NCI-H2196 treated with DMSO at 0.1 percent for 48 hours (cell line): ENCODE data around the gene DLGAP5.

Experiments
- DNase-seq: peaks from one replicate; lab custom pipeline; 2025; ENCODE audit not compliant: unreplicated experiment; lab: John Stamatoyannopoulos, UW

DLGAP5 gene

DNA sequence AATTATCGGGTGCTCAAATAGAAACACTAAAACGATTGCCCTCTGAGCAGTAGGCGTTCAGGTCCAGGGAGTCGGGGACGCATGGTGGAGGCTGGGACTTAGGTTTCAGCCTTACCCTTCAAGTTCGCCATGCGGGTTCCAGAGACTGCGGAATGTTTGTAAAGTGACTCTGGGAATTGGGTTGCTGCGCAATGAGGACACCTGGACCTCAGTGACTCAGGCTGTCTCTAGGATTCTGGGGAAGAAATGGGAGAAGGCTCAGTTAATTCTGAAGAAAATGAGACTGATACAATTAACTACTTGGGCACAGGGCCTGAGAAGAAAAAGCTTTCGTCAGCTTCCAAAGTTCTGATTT lies 61.2 kb downstream of the DLGAP5 start:
- DNase-seq, result no peak

DNA sequence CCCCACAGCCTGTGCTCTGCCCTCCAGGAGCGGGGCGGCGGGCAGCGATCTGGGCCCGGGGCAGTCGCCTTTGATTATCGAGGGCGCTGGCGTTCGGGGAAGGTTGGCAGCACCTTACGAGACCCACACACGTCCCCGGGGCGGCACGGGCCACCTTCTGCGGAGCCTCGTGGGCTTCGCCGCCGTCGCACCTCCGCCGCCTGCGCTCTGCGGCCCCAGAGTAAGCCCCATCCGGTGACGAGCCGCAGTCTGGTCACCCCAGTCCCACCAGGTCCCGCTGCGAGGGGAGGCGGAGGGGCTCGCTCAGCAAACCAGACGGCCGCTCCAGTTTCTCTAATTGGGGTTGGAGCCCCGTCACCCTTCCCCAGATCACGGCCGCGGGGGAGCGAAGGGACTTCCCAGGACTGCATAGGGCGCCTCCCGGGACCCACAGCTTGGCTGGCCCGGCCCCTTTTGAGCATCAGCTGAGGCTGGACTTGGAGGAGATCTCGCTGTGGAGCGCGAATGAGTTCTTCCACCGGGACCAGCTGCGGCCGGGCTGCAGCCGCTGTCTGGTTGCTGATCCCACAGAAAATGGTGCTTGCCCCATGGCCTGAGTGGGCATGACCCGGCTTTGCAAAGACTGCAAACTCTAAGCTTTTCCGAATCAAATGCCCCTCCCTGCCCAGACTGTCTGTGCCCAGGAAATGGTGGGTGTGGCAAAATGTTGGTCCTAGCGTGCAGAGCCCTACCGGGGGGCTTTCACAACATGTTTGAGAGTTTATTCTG lies 61.8 kb downstream of the DLGAP5 start:
- no peak for DNase-seq

DNA sequence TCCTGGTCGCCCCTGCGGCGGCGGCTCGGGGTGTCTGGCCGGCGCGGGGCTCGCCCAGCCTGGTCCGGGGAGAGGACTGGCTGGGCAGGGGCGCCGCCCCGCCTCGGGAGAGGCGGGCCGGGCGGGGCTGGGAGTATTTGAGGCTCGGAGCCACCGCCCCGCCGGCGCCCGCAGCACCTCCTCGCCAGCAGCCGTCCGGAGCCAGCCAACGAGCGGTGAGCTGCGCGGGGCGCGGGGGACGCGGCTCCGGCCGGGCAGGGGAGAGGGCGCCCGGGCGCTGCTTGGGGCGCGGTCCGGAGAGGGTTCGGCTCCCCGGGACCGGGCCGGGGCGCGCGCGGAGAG lies 62.3 kb downstream of the DLGAP5 start, which contains the start of gene LGALS3:
Gene LGALS3 (plus strand): TSS at position 167 of the 342 bp plus-strand sequence. CDS start 8,122 bp downstream, outside the sequence.
- no peak for DNase-seq

DNA sequence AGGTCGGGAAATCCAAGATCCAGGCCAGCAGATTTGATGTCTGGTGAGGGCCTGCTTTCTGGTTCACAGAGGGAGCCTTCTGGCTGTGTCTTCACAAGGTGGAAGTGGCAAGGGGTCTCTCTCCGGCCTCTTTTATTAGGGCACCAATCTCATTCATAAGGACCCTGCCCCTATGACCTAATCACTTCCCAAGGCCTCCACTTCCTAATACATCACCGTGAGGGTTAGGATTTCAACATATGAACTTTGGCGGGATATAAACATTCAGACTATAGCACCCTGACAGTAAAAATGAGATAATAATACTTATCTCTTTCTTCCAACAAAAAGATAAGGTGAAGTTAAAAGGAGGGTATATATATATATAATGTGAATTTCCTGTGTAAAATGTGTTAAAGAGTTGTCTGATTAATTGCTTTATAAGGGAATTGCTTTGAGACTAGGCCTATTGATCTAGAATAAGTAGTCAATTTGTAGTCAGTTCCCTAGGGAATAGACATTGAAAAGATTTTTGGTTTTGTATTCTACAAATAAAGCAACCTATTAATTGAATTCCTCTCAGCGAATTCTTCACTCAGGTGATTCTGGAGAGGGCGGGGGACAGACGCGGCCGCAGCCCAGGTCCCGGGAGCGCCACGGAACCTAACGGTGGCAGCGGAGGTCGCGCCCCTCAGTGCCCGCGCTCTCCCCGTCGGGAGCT lies 62.8 kb downstream of the DLGAP5 start:
- DNase-seq, result no peak

DNA sequence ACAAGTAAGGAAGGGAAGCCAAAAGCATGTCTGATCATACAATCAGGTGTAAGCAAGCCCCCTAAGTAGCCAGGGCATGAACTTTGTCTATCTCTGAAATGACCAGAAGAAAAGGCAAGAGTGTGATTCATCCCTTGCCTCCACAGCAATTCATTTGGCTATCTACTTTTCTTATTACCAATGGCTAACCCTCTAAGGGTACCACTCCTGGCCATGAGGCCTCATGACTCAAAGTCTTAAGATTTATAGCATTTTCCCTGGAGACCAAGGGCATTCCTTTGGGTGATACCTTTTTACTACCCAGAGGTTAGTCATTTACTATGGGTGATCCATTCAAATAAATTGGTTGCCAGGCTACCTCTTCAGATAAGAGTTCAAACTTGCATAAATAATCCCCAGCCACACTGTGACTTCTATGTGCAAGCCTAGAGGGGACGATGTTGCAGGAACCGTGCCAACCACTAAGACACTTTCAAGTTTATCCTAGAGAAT lies 63.9 kb downstream of the DLGAP5 start:
- DNase-seq, result no peak

- no peak for DNase-seq
Observed at GRCh38 chr14:55126932-55127459, 64.4 kb downstream of the DLGAP5 start.

DNA sequence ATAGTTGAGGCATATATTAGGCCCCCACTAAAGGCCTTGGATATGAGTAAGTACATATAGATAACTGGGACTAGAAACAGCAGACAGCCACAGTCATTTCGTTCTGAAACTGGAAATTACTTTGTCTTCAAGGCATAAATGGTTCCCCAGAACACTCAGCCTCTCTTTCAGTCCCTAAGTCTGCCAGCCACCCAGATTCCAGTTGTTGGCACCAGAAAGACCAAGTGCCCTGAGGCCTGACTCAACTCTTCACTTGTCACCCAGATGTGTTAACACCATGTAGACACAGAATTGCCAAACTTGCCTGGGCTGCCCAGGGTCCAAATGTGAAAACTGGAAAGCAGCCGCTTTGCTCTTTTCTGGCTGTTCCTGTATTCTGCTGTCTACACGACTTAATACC lies 65.4 kb downstream of the DLGAP5 start:
- DNase-seq, result no peak

DNA sequence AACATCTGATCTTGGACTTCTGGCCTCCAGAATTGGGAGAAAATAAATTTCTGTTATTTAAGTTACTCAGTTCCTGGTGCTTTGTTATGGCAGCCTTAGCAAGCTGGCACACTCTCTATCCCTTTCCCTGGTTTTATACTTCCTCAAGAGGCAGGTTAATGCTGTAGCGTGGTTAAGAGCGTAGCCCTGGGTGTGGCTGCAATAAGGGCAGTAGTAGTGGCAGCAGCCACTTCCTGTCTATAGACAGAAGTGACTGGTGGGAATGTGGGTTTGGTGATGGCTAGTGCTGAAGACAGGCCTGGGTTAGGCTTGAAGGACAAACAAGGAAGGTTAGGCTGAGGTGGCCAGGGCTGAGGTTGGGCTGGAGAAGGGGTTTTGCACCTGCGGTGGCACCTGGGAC lies 66.0 kb downstream of the DLGAP5 start:
- DNase-seq, result no peak

- DNase-seq, result no peak
Observed at GRCh38 chr14:55124774-55125386, 66.5 kb downstream of the DLGAP5 start.

DNA sequence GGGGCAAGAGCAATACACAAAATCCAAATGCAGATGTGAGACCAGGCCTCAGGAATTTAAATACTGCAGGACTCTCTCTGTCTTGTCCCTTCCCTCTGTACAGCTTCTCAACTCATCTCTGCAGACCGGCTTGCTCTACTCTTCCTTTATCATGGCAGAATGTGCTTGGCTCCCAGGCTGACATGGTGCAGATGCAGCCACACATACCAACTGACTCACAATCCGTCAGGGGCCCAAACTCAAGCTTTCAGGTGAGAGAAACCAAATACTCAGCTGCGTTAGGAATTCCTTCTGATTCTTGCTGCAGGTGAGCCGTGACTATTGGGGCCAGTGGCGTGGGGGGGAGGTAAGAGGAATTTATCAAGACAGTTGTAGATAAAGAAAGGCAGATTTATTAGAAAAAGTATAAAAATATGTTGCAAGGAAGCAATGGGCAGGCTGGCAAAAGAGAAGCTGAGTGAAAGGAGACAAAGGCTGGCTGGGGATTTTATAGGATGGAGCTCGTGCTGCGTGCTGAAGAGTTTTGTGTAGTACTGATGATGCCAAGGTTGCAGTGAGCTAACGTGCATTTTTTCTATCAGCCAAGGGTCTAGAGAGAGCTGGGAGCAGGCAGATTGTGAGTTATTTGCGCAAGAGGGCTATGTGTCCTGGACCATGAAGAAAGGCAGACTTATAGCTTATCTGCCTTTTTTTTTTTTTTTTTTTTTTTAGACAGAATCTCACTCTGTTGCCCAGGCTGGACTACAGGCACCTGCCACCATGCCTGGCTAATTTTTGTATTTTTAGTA lies 67.3 kb downstream of the DLGAP5 start:
- no peak for DNase-seq

GRCh38 chr14:55123101-55123500 lies 68.3 kb downstream of the DLGAP5 start:
- DNase-seq, result no peak

DNA sequence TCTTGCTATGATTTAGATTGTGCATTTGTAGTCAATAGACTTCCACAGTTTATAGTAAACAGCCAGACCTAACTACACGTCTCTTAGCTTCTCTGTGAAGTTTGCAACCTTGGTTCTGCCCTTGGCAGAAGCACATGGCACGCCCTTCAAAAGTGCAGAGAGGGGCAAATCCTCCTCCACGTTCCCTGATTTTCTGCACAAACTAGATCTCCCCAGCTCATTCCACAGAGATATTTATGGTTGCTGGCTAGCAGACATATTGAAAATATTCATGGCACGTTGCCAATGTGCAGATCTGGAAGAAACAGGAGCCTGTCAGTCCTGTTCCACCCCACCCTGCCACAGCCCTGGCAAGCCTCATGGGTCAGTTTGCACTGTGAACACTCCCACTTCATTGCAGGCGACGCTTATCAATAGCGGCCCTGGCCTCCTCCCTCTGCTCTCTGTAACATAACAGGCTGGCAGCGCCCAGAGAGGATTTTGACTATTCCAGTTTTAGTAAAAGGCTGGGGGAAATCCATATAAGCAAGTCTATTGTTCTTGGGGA lies 68.9 kb downstream of the DLGAP5 start:
- no peak for DNase-seq

DNA sequence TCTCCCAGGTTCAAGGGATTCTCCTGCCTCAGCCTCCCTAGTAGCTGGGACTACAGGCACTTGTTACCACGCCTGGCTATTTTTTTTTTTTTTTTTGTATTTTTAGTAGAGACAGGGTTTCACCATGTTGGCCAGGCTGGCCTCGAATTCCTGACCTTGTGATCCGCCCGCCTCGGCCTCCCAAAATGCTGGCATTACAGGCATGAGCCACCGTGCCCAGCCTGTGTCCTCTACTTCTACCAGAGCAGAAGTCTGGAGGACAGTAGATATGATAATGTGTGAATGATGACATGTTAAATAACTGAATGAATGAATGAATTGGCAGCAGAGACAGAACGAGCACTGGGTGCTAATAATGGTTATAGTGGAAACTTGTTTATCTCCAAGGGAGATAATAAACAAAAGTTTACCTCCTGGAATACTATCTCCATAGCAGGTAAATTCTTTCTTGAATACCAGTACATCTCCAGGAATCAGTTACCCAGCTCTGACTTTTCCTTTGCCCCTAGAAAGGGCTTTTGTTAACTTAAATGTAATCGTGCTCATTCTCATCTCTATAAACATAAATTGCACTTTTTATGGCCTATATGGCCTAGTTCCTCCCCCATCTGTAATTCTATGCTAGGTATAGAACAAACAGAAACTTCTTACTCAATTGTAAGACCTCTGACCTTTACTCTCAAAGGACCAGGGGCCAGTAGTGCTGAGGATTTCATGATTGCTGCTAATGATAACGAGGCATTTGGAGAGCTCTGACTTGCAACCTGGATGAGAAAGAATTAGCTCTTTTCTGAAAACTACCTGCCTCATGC lies 69.6 kb downstream of the DLGAP5 start:
- no peak for DNase-seq

DNA sequence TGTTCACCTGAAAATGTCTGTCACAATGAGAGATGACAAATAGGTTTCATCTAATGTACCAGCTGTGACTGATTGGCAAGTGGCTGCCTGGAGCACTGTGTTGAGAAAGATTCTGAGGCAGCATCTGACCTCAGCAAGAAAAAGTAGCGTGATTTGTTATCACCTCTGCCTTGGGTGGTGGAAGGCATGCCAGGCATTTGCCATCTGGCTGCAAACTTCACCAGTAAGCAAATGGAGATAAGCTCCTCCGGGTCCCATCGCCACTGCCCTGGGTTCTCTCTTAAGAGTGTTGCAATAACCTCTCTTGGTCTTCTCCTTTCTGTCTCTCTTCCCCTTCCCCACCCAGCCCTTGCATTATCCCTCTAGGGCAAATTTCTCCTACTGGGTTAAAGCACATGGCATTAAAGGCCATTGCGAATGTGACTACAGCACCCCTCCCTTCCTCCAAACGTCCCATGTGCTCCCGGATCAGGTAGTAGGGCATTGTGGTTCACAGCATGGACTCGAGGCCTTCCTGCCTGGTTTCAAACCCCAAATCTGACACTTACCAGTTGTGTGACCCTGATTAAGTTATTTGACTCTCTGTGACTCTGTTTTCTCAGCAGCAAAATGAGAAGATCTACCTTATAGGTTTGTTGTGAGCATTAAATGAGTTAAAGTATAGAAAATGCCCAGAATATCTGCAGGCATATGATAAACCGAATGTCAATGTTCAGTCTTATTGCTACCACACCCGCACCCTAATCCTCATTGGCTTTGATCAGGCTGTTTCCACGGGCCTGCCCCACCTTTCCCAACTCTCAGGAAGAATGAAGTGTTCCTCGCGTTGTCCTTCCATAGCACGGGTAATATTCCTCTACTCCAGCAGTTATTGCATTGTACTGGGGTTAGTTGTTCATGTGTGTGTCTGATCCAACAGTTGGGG lies 70.6 kb downstream of the DLGAP5 start:
- no peak for DNase-seq

DNA sequence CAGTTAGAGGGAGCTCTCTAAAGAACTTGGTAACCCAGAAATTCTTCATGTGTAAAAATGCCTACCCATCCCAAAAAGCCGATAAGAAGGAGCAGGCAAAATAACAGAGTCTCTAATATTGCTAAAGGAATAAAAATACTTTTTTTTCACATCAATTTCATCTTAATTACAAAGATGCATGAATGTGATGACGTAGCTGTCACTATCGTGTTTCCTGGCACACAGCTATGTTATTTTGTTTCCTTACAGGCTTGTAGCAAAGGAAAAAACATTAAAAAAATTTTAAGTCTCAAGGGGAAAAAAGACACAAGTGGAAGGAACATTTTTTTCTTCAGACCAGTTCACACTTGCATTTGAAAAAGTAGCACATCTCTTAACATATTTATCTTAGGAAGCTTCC lies 72.6 kb downstream of the DLGAP5 start:
- no peak for DNase-seq

- DNase-seq, result no peak
Observed at GRCh38 chr14:55117803-55118441, 73.5 kb downstream of the DLGAP5 start.

DNA sequence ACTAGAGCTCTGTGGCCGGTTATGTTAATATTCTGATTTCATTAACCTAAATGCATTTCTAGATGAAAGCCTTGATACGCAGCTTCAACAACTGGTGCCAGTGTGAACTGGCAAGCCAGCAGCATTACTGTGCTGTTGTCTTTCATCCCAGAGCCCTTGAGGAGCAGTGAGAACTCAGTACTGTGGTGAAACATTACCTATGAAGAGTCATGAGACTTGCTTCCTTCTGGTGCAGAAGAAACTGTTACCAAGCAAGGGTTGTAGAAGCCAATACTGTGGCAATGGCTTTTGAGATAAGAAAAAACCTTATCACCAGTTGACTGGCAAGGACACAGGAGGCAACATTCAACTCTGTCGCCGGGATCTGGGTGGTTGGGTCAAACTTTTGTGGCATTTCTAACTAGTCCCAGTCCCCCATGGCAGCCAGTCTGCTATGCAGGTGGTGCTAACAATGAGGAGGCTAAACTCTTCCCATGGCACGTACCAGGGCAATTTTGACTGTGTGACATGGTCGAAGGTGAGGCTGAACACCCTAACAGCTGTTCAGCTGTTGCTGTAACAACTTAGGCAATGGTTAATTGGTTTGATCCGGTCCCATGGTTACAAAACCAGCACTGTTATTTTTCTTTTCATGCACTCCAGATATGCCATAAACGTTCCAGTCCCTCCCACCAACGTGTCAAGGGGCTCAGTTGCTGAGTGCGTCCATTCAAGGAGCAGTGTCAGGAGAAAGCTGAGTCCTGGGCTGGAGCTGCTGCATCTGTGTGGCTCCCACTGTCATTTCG lies 74.9 kb downstream of the DLGAP5 start:
- DNase-seq, result no peak

DNA sequence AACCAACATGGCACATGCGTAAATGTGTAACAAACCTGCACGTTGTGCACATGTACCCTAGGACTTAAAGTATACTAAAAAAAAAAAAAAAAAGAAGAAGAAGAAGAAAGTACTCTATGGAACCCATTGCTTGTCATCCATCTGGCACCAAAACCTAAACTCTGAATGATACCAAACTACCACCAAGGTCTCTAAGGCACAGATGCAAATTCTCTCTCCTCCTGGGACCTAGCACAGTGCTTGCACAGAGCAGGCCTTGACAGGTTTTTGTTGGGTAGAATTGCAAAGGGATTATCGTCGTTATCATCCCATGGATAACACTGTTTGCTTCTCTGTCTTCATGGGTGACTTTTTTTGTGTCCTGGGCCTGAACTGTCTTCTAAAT lies 75.5 kb downstream of the DLGAP5 start:
- no peak for DNase-seq
